ENCODE results near the gene SMIM41. TPM values are rescaled to one million over a fixed set of nuclear protein-coding genes. Genes with fewer than 3 reads are reported as not detected.

The SMIM41 gene
- total and polyA plus RNA-seq, 11 donors, result 0.08 to 0.65 (median 0.32) TPM; not detected in 6

GRCh38 chr12:52149182-52149641 lies 69.7 kb downstream of the SMIM41 start:
- intact Hi-C loops (cut with DNase I), result no loop called here
- H3K4me3 ChIP-seq, result no peak overlapping the region
- DNase-seq (peak in 1 of 5 donors; percentile 49), ATAC-seq (no peak)
- TF ChIP-seq CTCF (IDR thresholded peaks at IDR 0.05) (no peak), POLR2A (IDR thresholded peaks at IDR 0.05) (no peak)
- no peaks in the 10 kb centered on the region for H3K36me3 ChIP-seq
- peaks cover 8 to 66% (median 40%) of the 10 kb centered on the region in 12 donors for H3K4me1 ChIP-seq
- H3K9me3 ChIP-seq, result no peaks in the 10 kb centered on the region
- WGBS, 4 donors, result 50 to 59% (median 54%) methylated on average over 6 of the region's 6 CpGs
- no peaks in the 10 kb centered on the region for H3K27me3 ChIP-seq
- H3K27ac ChIP-seq, result peak overlapping the region in 5 of 12 donors; percentile 29 to 85 (median 81)

GRCh38 chr12:52149651-52150241 lies 70.2 kb downstream of the SMIM41 start:
- Histone ChIP-seq H3K27ac (peak overlapping the region in 3 of 12 donors; percentile 29 to 83 (median 81)), H3K9me3 (no peaks in the 10 kb centered on the region), H3K4me3 (no peak overlapping the region), H3K4me1 (peaks cover 8 to 66% (median 40%) of the 10 kb centered on the region in 12 donors), H3K36me3 (no peaks in the 10 kb centered on the region), H3K27me3 (no peaks in the 10 kb centered on the region)
- intact Hi-C loops (cut with DNase I), result loop anchor here in 9 of 10 donors (10.0 kb wide), 5 partner anchors 355 to 835 kb away; no protein-coding TSS in a partner anchor
- no peak for TF ChIP-seq POLR2A (IDR thresholded peaks at IDR 0.05)
- TF ChIP-seq CTCF (IDR thresholded peaks at IDR 0.05), result no peak
- WGBS, 4 donors, result 67 to 95% (median 75%) methylated on average over 4 to 5 of the region's 5 CpGs
- ATAC-seq, result no peak
- peak in 1 of 5 donors; percentile 52 for DNase-seq

GRCh38 chr12:52151153-52151836 lies 71.8 kb downstream of the SMIM41 start:
- TF ChIP-seq CTCF (IDR thresholded peaks at IDR 0.05), result no peak
- no peak for TF ChIP-seq POLR2A (IDR thresholded peaks at IDR 0.05)

More at GRCh38 chr12:52151153-52151836, 71.8 kb downstream of the SMIM41 start:
- intact Hi-C loops (cut with DNase I), result loop anchor here in 9 of 10 donors (10.0 kb wide), 5 partner anchors 354 to 834 kb away; no protein-coding TSS in a partner anchor
- H3K27me3 ChIP-seq, result no peaks in the 10 kb centered on the region
- peak overlapping the region in 3 of 12 donors; percentile 59 to 75 (median 69) for H3K27ac ChIP-seq
- WGBS, 4 donors, result 95 to 99% (median 96%) methylated on average over 7 to 10 of the region's 10 CpGs
- ATAC-seq (no peak), DNase-seq (peak in 1 of 5 donors; percentile 24)
- no peak overlapping the region for H3K4me3 ChIP-seq
- no peaks in the 10 kb centered on the region for H3K36me3 ChIP-seq
- peaks cover 8 to 77% (median 40%) of the 10 kb centered on the region in 12 donors for H3K4me1 ChIP-seq
- H3K9me3 ChIP-seq, result no peaks in the 10 kb centered on the region
